ENCODE measurements around the gene BCKDK.

BCKDK gene

GRCh38 chr16:31111881-31112466 lies 3.8 kb downstream of the BCKDK start:
- peaks cover 9% of the 10 kb centered on the region for H3F3A ChIP-seq (ENCODE audit: control insufficient read depth, insufficient read depth)
- H3K79me2 ChIP-seq (ENCODE audit: control insufficient read depth, low read length), result peaks cover 35% of the 10 kb centered on the region
- H3K4me2 ChIP-seq (ENCODE audit: low read length), result no peak overlapping the region
- peaks cover 26% of the 10 kb centered on the region for H3K4me1 ChIP-seq (ENCODE audit: control insufficient read depth, low read length)
- no peaks in the 10 kb centered on the region for H3K9me2 ChIP-seq (replicated peaks; ENCODE audit: control insufficient read depth, low read length)
- H3K27me3 ChIP-seq (ENCODE audit: control insufficient read depth, low read length), result no peaks in the 10 kb centered on the region
- no peaks in the 10 kb centered on the region for H3K9me3 ChIP-seq (ENCODE audit: control insufficient read depth, insufficient read depth, low read length)
- TF ChIP-seq EZH2phosphoT487 (IDR thresholded peaks at IDR 0.05; ENCODE audit: borderline replicate concordance, low read length) (no peak), CTCF (IDR thresholded peaks at IDR 0.05; ENCODE audit: low read depth, low read length, poor library complexity, severe bottlenecking) (no peak)
- no peaks in the 10 kb centered on the region for H4K20me1 ChIP-seq (ENCODE audit: control insufficient read depth, insufficient read depth, low read depth, low read length)
- H3K27ac ChIP-seq (ENCODE audit: low read depth, low read length), result no peak overlapping the region
- H3K4me3 ChIP-seq (ENCODE audit: low read length), result no peak overlapping the region
- peaks cover 48% of the 10 kb centered on the region for H3K36me3 ChIP-seq (ENCODE audit: control insufficient read depth, low read length)

- Histone ChIP-seq H3K9me3 (ENCODE audit: control insufficient read depth, insufficient read depth, low read length) (no peaks in the 10 kb centered on the region), H3F3A (ENCODE audit: control insufficient read depth, insufficient read depth) (peaks cover 9% of the 10 kb centered on the region), H3K4me2 (ENCODE audit: low read length) (no peak overlapping the region), H3K27ac (ENCODE audit: low read depth, low read length) (no peak overlapping the region), H3K4me3 (ENCODE audit: low read length) (no peak overlapping the region), H3K79me2 (ENCODE audit: control insufficient read depth, low read length) (peaks cover 34% of the 10 kb centered on the region), H3K4me1 (ENCODE audit: control insufficient read depth, low read length) (peaks cover 19% of the 10 kb centered on the region), H3K9me2 (replicated peaks; ENCODE audit: control insufficient read depth, low read length) (no peaks in the 10 kb centered on the region), H3K27me3 (ENCODE audit: control insufficient read depth, low read length) (no peaks in the 10 kb centered on the region), H4K20me1 (ENCODE audit: control insufficient read depth, insufficient read depth, low read depth, low read length) (no peaks in the 10 kb centered on the region), H3K36me3 (ENCODE audit: control insufficient read depth, low read length) (peaks cover 48% of the 10 kb centered on the region)
- no peak for TF ChIP-seq EZH2phosphoT487 (IDR thresholded peaks at IDR 0.05; ENCODE audit: borderline replicate concordance, low read length)
- no peak for TF ChIP-seq CTCF (IDR thresholded peaks at IDR 0.05; ENCODE audit: low read depth, low read length, poor library complexity, severe bottlenecking)
Measured at GRCh38 chr16:31112711-31113110, 4.5 kb downstream of the BCKDK start.

GRCh38 chr16:31113121-31114120 lies 5.2 kb downstream of the BCKDK start:
- Histone ChIP-seq H3K36me3 (ENCODE audit: control insufficient read depth, low read length) (peaks cover 48% of the 10 kb centered on the region), H3K79me2 (ENCODE audit: control insufficient read depth, low read length) (peaks cover 35% of the 10 kb centered on the region), H3K4me2 (ENCODE audit: low read length) (no peak overlapping the region), H3K27me3 (ENCODE audit: control insufficient read depth, low read length) (no peaks in the 10 kb centered on the region), H3F3A (ENCODE audit: control insufficient read depth, insufficient read depth) (peaks cover 9% of the 10 kb centered on the region), H3K27ac (ENCODE audit: low read depth, low read length) (no peak overlapping the region), H4K20me1 (ENCODE audit: control insufficient read depth, insufficient read depth, low read depth, low read length) (peaks cover 4% of the 10 kb centered on the region; the same call in 1 of the 2 replicates), H3K9me3 (ENCODE audit: control insufficient read depth, insufficient read depth, low read length) (no peaks in the 10 kb centered on the region), H3K4me3 (ENCODE audit: low read length) (no peak overlapping the region), H3K9me2 (replicated peaks; ENCODE audit: control insufficient read depth, low read length) (no peaks in the 10 kb centered on the region), H3K4me1 (ENCODE audit: control insufficient read depth, low read length) (peaks cover 20% of the 10 kb centered on the region)
- TF ChIP-seq CTCF (IDR thresholded peaks at IDR 0.05; ENCODE audit: low read depth, low read length, poor library complexity, severe bottlenecking), result no peak
- no peak for TF ChIP-seq EZH2phosphoT487 (IDR thresholded peaks at IDR 0.05; ENCODE audit: borderline replicate concordance, low read length)
